ENCODE data around the gene TLK2.

TLK2 gene

DNA sequence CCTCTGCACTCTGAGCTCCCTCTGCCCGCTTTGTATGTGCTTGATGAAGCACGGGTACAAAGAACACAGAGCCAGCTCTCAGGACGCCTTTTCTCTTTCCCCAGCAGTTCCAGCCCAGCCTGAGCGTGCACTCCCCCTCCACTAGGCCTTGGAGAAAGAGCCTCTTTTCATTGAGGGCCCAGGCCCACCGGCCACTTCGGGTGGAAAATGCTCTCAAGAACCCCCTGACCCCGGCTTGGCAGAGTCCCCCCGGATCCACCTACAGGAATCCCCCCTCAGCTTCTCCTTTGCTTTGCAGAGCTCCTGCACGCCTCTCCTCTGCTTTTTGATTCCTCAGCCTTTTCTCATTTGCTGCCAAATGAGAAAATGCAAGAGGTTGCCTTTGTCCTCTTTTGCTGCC lies 179.1 kb downstream of the TLK2 start:
- TF ChIP-seq CEBPB (IDR thresholded peaks at IDR 0.05): no peak
- TF ChIP-seq, protein P1, sequence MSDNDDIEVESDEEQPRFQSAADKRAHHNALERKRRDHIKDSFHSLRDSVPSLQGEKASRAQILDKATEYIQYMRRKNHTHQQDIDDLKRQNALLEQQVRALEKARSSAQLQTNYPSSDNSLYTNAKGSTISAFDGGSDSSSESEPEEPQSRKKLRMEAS (IDR thresholded peaks at IDR 0.05): no peak
- TF ChIP-seq RAD21 (IDR thresholded peaks at IDR 0.05; ENCODE audit: low read depth): no peak
- TF ChIP-seq TAF1 (IDR thresholded peaks at IDR 0.05; ENCODE audit: low read depth): no peak
- TF ChIP-seq, protein P2, sequence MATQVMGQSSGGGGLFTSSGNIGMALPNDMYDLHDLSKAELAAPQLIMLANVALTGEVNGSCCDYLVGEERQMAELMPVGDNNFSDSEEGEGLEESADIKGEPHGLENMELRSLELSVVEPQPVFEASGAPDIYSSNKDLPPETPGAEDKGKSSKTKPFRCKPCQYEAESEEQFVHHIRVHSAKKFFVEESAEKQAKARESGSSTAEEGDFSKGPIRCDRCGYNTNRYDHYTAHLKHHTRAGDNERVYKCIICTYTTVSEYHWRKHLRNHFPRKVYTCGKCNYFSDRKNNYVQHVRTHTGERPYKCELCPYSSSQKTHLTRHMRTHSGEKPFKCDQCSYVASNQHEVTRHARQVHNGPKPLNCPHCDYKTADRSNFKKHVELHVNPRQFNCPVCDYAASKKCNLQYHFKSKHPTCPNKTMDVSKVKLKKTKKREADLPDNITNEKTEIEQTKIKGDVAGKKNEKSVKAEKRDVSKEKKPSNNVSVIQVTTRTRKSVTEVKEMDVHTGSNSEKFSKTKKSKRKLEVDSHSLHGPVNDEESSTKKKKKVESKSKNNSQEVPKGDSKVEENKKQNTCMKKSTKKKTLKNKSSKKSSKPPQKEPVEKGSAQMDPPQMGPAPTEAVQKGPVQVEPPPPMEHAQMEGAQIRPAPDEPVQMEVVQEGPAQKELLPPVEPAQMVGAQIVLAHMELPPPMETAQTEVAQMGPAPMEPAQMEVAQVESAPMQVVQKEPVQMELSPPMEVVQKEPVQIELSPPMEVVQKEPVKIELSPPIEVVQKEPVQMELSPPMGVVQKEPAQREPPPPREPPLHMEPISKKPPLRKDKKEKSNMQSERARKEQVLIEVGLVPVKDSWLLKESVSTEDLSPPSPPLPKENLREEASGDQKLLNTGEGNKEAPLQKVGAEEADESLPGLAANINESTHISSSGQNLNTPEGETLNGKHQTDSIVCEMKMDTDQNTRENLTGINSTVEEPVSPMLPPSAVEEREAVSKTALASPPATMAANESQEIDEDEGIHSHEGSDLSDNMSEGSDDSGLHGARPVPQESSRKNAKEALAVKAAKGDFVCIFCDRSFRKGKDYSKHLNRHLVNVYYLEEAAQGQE (IDR thresholded peaks at IDR 0.05; ENCODE audit: low read depth): no peak
- no peak for TF ChIP-seq NFIC (IDR thresholded peaks at IDR 0.05)
- no peak for TF ChIP-seq FOXM1 (IDR thresholded peaks at IDR 0.05; ENCODE audit: borderline replicate concordance, low read depth)
- TF ChIP-seq EP300 (IDR thresholded peaks at IDR 0.05; ENCODE audit: borderline replicate concordance): no peak
- TF ChIP-seq TEAD4 (IDR thresholded peaks at IDR 0.05): no peak
- TF ChIP-seq, protein P3, sequence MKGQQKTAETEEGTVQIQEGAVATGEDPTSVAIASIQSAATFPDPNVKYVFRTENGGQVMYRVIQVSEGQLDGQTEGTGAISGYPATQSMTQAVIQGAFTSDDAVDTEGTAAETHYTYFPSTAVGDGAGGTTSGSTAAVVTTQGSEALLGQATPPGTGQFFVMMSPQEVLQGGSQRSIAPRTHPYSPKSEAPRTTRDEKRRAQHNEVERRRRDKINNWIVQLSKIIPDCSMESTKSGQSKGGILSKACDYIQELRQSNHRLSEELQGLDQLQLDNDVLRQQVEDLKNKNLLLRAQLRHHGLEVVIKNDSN (IDR thresholded peaks at IDR 0.05): no peak
- no peak for TF ChIP-seq TCF12 (IDR thresholded peaks at IDR 0.05; ENCODE audit: low read depth)

DNA sequence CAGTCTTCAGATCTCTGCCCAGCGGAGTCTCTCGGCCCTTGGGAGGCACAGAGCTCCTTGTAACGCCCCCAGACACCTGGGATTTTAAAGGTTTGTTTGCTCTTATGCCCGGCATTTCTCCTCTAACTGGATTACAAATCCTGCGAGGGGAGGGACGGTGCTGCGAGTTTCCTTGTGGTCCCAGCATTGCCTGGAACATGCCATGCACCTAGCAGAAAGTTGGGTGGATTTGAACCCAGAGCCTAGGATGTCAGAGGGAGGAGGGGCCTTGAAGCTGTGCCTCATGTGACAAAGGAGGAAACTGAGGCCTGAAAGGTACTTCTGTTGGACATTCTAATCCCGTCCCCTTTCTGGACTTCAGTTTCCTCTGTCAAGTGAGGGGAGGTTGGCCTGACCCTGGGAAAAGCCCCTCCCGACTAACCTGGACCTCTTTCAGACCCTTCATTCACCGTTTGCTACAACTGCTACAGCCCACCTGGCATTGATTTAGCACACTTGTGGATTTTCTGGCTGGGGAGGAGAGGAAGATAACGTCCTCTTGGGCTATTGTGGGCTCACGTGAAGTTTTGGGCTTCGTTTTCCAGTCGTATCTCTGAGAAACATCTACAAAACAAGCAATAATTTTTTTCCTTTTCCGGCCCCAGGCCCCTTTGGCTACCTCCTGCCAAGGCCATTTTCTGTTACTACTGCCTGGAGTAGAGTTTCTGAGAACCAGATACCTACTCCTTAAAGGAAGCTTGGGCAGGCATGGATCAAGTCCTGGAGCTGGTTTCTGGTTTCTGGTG lies 179.7 kb downstream of the TLK2 start:
- TF ChIP-seq TCF12 (IDR thresholded peaks at IDR 0.05; ENCODE audit: low read depth): no peak
- TF ChIP-seq NFIC (IDR thresholded peaks at IDR 0.05): no peak
- TF ChIP-seq, protein P3 (IDR thresholded peaks at IDR 0.05): no peak
- no peak for TF ChIP-seq CREB1 (IDR thresholded peaks at IDR 0.05; ENCODE audit: low read depth)
- TF ChIP-seq FOXM1 (IDR thresholded peaks at IDR 0.05; ENCODE audit: borderline replicate concordance, low read depth): no peak
- TF ChIP-seq RAD21 (IDR thresholded peaks at IDR 0.05; ENCODE audit: low read depth): no peak
- TF ChIP-seq, protein P2 (IDR thresholded peaks at IDR 0.05; ENCODE audit: low read depth): no peak
- TF ChIP-seq, protein P1 (IDR thresholded peaks at IDR 0.05): no peak
- TF ChIP-seq YY1 (IDR thresholded peaks at IDR 0.05; ENCODE audit: low read depth): no peak
- TF ChIP-seq ZBTB7A (IDR thresholded peaks at IDR 0.05; ENCODE audit: low read depth): no peak
- TF ChIP-seq EP300 (IDR thresholded peaks at IDR 0.05; ENCODE audit: borderline replicate concordance): no peak
- no peak for TF ChIP-seq TAF1 (IDR thresholded peaks at IDR 0.05; ENCODE audit: low read depth)
- no peak for TF ChIP-seq TEAD4 (IDR thresholded peaks at IDR 0.05)
- no peak for TF ChIP-seq CEBPB (IDR thresholded peaks at IDR 0.05)
- no peak for TF ChIP-seq EGR1 (IDR thresholded peaks at IDR 0.05)

DNA sequence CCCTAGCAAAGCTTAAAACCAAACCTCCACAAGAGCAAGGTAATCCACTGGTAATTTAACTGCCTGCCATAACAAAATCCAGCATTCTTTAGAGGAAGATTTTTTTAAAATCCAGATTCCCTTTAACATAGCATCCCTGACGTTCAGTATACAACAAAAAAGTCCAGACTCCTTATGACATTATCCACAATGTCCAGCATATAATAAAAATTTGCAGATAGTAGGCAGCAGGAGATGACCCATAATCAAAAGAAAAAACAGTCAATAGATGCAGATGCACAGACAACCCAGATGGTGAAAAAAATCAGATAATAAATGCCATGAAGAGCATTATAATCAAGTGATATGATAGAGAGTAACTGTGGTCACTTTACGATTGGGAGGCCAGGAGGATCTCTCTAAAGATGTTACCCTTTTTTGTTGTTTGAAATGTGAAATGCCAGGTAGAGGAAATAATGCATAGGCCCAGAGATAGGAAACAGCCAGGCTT lies 182.0 kb downstream of the TLK2 start:
- TF ChIP-seq, protein P3 (IDR thresholded peaks at IDR 0.05): no peak
- no peak for TF ChIP-seq CEBPB (IDR thresholded peaks at IDR 0.05)
- TF ChIP-seq, protein P1 (IDR thresholded peaks at IDR 0.05): no peak
- no peak for TF ChIP-seq FOXM1 (IDR thresholded peaks at IDR 0.05; ENCODE audit: borderline replicate concordance, low read depth)
- TF ChIP-seq, protein P2 (IDR thresholded peaks at IDR 0.05; ENCODE audit: low read depth): no peak
- no peak for TF ChIP-seq TAF1 (IDR thresholded peaks at IDR 0.05; ENCODE audit: low read depth)
- TF ChIP-seq ZBTB7A (IDR thresholded peaks at IDR 0.05; ENCODE audit: low read depth): no peak
- no peak for TF ChIP-seq YY1 (IDR thresholded peaks at IDR 0.05; ENCODE audit: low read depth)
- TF ChIP-seq CREB1 (IDR thresholded peaks at IDR 0.05; ENCODE audit: low read depth): no peak
- no peak for TF ChIP-seq EP300 (IDR thresholded peaks at IDR 0.05; ENCODE audit: borderline replicate concordance)
- no peak for TF ChIP-seq NFIC (IDR thresholded peaks at IDR 0.05)
- no peak for TF ChIP-seq EGR1 (IDR thresholded peaks at IDR 0.05)
- no peak for TF ChIP-seq RAD21 (IDR thresholded peaks at IDR 0.05; ENCODE audit: low read depth)
- no peak for TF ChIP-seq TEAD4 (IDR thresholded peaks at IDR 0.05)
- TF ChIP-seq TCF12 (IDR thresholded peaks at IDR 0.05; ENCODE audit: low read depth): no peak

Data from Ishikawa (cell line).